SK-N-SH treated with all-trans-retinoic acid at 6 μM for 48 hours (cell line): ENCODE measurements around the gene ZNF691.

Experiments
- ARNTL ChIP-seq: fragments of 450-650 bp; formaldehyde crosslinking; IDR thresholded peaks from 2 replicates; pipeline ENCODE4 v1.5.0; 2020; ENCODE audit warnings: low read depth, mild to moderate bottlenecking, moderate library complexity, borderline replicate concordance
- CSDC2 ChIP-seq: fragments of 250-450 bp; sonication (Bioruptor Pico); IDR thresholded peaks from 2 replicates; pipeline ENCODE4 v1.5.0; 2020; ENCODE audit warnings: mild to moderate bottlenecking, moderate library complexity
- CSRNP3 ChIP-seq: fragments of 250-450 bp; sonication (Bioruptor Pico); IDR thresholded peaks from 2 replicates; pipeline ENCODE4 v1.5.1; 2021; ENCODE audit warnings: mild to moderate bottlenecking, moderate library complexity
- ESRRG ChIP-seq: fragments of 250-450 bp; sonication (Bioruptor Pico); IDR thresholded peaks from 2 replicates; pipeline ENCODE4 v1.6.1; 2021; ENCODE audit warnings: mild to moderate bottlenecking
- GLIS3 ChIP-seq: fragments of 250-450 bp; sonication (Bioruptor Pico); IDR thresholded peaks from 2 replicates; pipeline ENCODE4 v1.5.0; 2020; ENCODE audit warnings: mild to moderate bottlenecking, moderate library complexity
- ZC3H10 ChIP-seq: fragments of 250-450 bp; sonication (Bioruptor Pico); IDR thresholded peaks from 2 replicates; pipeline ENCODE4 v1.5.1; 2021; ENCODE audit warnings: mild to moderate bottlenecking, moderate library complexity
- ZFP3 ChIP-seq: fragments of 250-450 bp; sonication (Bioruptor Pico); IDR thresholded peaks from 2 replicates; pipeline ENCODE4 v1.5.0; 2020; ENCODE audit warnings: mild to moderate bottlenecking, moderate library complexity
- ZNF565 ChIP-seq: fragments of 450-650 bp; formaldehyde crosslinking; conservative IDR thresholded peaks from 2 replicates; pipeline ENCODE4 v1.5.0; 2020; ENCODE audit warnings: low read depth, mild to moderate bottlenecking, moderate library complexity
- ZNF70 ChIP-seq: fragments of 450-650 bp; formaldehyde crosslinking; IDR thresholded peaks from 2 replicates; pipeline ENCODE4 v1.5.0; 2020; ENCODE audit warnings: mild to moderate bottlenecking, moderate library complexity
- ZNF8 ChIP-seq: fragments of 450-650 bp; formaldehyde crosslinking; IDR thresholded peaks from 2 replicates; pipeline ENCODE4 v1.5.0; 2020; ENCODE audit warnings: mild to moderate bottlenecking, moderate library complexity
- TF ChIP-seq, protein P1 (sequence below): fragments of 250-450 bp; sonication (Bioruptor Pico); IDR thresholded peaks from 2 replicates; pipeline ENCODE4 v1.8.0; 2020; ENCODE audit warnings: mild to moderate bottlenecking, moderate library complexity, borderline replicate concordance

GRCh38 chr1:42825036-42825851, 21.2 kb upstream of the ZNF691 start:
- TF ChIP-seq, protein P1, sequence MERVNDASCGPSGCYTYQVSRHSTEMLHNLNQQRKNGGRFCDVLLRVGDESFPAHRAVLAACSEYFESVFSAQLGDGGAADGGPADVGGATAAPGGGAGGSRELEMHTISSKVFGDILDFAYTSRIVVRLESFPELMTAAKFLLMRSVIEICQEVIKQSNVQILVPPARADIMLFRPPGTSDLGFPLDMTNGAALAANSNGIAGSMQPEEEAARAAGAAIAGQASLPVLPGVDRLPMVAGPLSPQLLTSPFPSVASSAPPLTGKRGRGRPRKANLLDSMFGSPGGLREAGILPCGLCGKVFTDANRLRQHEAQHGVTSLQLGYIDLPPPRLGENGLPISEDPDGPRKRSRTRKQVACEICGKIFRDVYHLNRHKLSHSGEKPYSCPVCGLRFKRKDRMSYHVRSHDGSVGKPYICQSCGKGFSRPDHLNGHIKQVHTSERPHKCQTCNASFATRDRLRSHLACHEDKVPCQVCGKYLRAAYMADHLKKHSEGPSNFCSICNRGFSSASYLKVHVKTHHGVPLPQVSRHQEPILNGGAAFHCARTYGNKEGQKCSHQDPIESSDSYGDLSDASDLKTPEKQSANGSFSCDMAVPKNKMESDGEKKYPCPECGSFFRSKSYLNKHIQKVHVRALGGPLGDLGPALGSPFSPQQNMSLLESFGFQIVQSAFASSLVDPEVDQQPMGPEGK, result no peak
- no peak for TF ChIP-seq CSDC2 (CRISPR knock-in tag)
- TF ChIP-seq ESRRG (CRISPR knock-in tag), result no peak
- TF ChIP-seq ARNTL (CRISPR knock-in tag), result no peak
- no peak for TF ChIP-seq ZNF565 (CRISPR knock-in tag)
- no peak for TF ChIP-seq ZNF8
- no peak for TF ChIP-seq ZC3H10 (CRISPR knock-in tag)
- TF ChIP-seq ZFP3, result no peak
- no peak for TF ChIP-seq CSRNP3 (CRISPR knock-in tag)
- no peak for TF ChIP-seq GLIS3 (CRISPR knock-in tag)
- TF ChIP-seq ZNF70, result no peak
